ENCODE results near the gene SERPINA4. TPM values are rescaled to one million over a fixed set of nuclear protein-coding genes. Genes with fewer than 3 reads are reported as not detected.

The SERPINA4 gene
- total and polyA plus RNA-seq, 8 donors: 51.5 to 119 (median 64.4) TPM

- intact Hi-C loops (cut with DNase I): no loop called here
- WGBS, 2 donors: 65 to 69% methylated on average over 2 of the region's 2 CpGs
- Histone ChIP-seq H3K4me3 (no peak overlapping the region), H3K36me3 (peaks cover 0 to 4% (median 0%) of the 10 kb centered on the region in 3 donors), H3K9me3 (no peaks in the 10 kb centered on the region), H3K4me1 (peaks cover 37 to 52% (median 51%) of the 10 kb centered on the region in 3 donors), H3K27ac (no peak overlapping the region), H3K27me3 (no peaks in the 10 kb centered on the region)
- ATAC-seq (no peak), FAIRE-seq (no peak), DNase-seq (no peak)
- no peak for TF ChIP-seq CTCF (IDR thresholded peaks at IDR 0.05)
Observed at GRCh38 chr14:94595912-94596311, 34.7 kb downstream of the SERPINA4 start.

DNA sequence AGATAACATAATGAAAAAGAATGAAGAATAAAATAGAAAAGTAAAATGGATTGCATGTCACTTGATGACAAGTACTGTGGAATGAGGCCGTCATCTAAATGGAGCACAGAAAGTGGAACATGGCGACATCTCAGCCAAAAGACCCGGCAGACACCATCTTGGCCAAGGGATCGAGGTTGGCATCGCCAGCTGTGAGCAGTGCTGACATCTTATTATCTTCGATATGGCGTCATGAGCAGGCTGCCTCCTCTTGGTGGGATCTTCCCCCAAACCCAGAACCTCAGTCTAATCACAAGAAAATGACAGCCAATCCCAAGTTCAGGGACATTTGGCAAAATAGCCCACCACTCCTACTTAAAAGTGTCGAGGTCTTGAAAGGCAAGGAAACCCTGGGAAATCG is 35.1 kb downstream of the SERPINA4 start:
- DNase-seq (no peak), FAIRE-seq (no peak), ATAC-seq (no peak)
- H3K9me3 ChIP-seq: no peaks in the 10 kb centered on the region
- intact Hi-C loops (cut with DNase I): no loop called here
- H3K27me3 ChIP-seq: no peaks in the 10 kb centered on the region
- H3K4me1 ChIP-seq: peaks cover 37 to 54% (median 53%) of the 10 kb centered on the region in 3 donors
- TF ChIP-seq CTCF (IDR thresholded peaks at IDR 0.05): no peak
- H3K36me3 ChIP-seq: peaks cover 0 to 4% (median 0%) of the 10 kb centered on the region in 3 donors
- H3K4me3 ChIP-seq: no peak overlapping the region
- H3K27ac ChIP-seq: peak overlapping the region in 1 of 4 donors; percentile 93
- WGBS, 2 donors: 88 to 96% methylated on average over 9 of the region's 9 CpGs

- ATAC-seq (no peak), DNase-seq (no peak), FAIRE-seq (no peak)
- H3K36me3 ChIP-seq: no peaks in the 10 kb centered on the region
- intact Hi-C loops (cut with DNase I): no loop called here
- H3K4me1 ChIP-seq: peaks cover 37 to 62% (median 53%) of the 10 kb centered on the region in 3 donors
- H3K9me3 ChIP-seq: no peaks in the 10 kb centered on the region
- no peaks in the 10 kb centered on the region for H3K27me3 ChIP-seq
- H3K27ac ChIP-seq: peak overlapping the region; percentile 89 to 95 (median 94)
- TF ChIP-seq CTCF (IDR thresholded peaks at IDR 0.05): no peak
- 62 to 65% methylated on average over 5 of the region's 5 CpGs for WGBS, 2 donors
- H3K4me3 ChIP-seq: peak overlapping the region in 1 of 4 donors; percentile 26
Observed at GRCh38 chr14:94597788-94598187, 36.5 kb downstream of the SERPINA4 start.

GRCh38 chr14:94598506-94598815 is 37.2 kb downstream of the SERPINA4 start:
- Histone ChIP-seq H3K4me1 (peaks cover 37 to 55% (median 46%) of the 10 kb centered on the region in 3 donors), H3K9me3 (no peaks in the 10 kb centered on the region), H3K36me3 (no peaks in the 10 kb centered on the region), H3K4me3 (peak overlapping the region in 2 of 4 donors; percentile 10 to 26), H3K27ac (peak overlapping the region; percentile 89 to 95 (median 94)), H3K27me3 (no peaks in the 10 kb centered on the region)
- DNase-seq: peak in 1 of 6 donors; percentile 45
- FAIRE-seq: no peak
- ATAC-seq: peak in 2 of 4 donors; percentile 0 to 1
- 59% methylated on average over 7 of the region's 7 CpGs for WGBS, 2 donors
- intact Hi-C loops (cut with DNase I): no loop called here
- TF ChIP-seq CTCF (IDR thresholded peaks at IDR 0.05): no peak

- no peaks in the 10 kb centered on the region for H3K27me3 ChIP-seq
- no peaks in the 10 kb centered on the region for H3K36me3 ChIP-seq
- FAIRE-seq: no peak
- intact Hi-C loops (cut with DNase I): no loop called here
- H3K27ac ChIP-seq: peak overlapping the region; percentile 89 to 95 (median 94)
- H3K9me3 ChIP-seq: no peaks in the 10 kb centered on the region
- DNase-seq: peak; percentile 89 to 96 (median 94)
- H3K4me3 ChIP-seq: peak overlapping the region in 2 of 4 donors; percentile 10 to 26
- peak in 3 of 4 donors; percentile 4 to 33 (median 26) for TF ChIP-seq CTCF (IDR thresholded peaks at IDR 0.05)
- WGBS, 2 donors: 16 to 24% methylated on average over 11 of the region's 11 CpGs
- peak; percentile 82 to 88 (median 85) for ATAC-seq
- peaks cover 33 to 49% (median 40%) of the 10 kb centered on the region in 3 donors for H3K4me1 ChIP-seq
Observed at GRCh38 chr14:94598816-94599655, 37.8 kb downstream of the SERPINA4 start.
